ENCODE results near the gene DLL3.

The DLL3 gene

DNA sequence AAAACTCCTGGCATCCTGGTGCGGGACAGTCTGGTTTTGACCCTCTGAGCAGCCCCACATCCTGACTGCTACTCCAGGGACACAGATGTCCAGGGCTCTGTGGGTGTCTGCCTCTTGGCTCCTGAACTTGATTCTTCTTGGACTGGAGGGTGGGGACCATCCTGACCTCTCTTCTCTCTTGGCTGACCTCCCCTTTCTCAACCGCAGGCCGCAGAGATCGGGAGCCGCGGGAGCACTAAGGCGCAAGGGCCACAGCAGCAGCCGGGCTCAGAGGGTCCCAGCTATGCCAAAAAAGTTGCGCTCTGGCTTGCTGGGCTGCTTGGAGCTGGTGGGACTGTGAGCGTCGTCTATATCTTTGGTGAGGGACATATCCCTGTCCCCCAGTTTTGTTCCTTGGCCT lies 17.1 kb upstream of the DLL3 start:
- peak overlapping the region; percentile 56 for H3K27ac ChIP-seq (ENCODE audit: poor library complexity, severe bottlenecking)

DNA sequence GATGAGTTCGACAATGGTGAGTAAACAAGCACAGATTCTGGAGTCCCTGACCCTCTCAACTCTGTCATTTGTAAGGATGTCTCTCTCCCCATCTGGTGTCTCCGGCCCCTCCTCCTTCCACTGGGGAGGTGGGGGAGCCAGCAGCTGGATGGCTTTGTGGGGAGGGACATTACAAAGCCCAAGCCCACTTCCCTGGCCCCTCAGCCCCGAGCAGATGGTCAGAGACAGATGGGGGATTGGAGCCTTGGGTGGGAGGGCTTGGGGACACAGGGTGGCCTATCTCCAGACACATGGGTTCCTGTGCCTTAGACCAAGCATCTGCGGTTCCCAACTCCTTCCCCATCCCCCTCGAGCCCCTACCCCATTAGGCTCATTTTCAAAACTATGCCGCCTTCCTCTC lies 15.6 kb upstream of the DLL3 start:
- DNase-seq (ENCODE audit: low spot score) = no peak

More for the DNA sequence above, 17.1 kb upstream of the DLL3 start:
- Histone ChIP-seq H3K27me3 (ENCODE audit: insufficient read depth, poor library complexity, severe bottlenecking) (no peaks in the 10 kb centered on the region), H3K4me1 (ENCODE audit: insufficient read depth, poor library complexity, severe bottlenecking) (no peaks in the 10 kb centered on the region), H3K4me3 (ENCODE audit: severe bottlenecking) (peak overlapping the region; percentile 76), H3K9me3 (ENCODE audit: severe bottlenecking) (no peaks in the 10 kb centered on the region), H3K36me3 (ENCODE audit: low read depth) (peaks cover 38% of the 10 kb centered on the region)
- DNase-seq (ENCODE audit: low spot score) = no peak
- TF ChIP-seq, protein P1, sequence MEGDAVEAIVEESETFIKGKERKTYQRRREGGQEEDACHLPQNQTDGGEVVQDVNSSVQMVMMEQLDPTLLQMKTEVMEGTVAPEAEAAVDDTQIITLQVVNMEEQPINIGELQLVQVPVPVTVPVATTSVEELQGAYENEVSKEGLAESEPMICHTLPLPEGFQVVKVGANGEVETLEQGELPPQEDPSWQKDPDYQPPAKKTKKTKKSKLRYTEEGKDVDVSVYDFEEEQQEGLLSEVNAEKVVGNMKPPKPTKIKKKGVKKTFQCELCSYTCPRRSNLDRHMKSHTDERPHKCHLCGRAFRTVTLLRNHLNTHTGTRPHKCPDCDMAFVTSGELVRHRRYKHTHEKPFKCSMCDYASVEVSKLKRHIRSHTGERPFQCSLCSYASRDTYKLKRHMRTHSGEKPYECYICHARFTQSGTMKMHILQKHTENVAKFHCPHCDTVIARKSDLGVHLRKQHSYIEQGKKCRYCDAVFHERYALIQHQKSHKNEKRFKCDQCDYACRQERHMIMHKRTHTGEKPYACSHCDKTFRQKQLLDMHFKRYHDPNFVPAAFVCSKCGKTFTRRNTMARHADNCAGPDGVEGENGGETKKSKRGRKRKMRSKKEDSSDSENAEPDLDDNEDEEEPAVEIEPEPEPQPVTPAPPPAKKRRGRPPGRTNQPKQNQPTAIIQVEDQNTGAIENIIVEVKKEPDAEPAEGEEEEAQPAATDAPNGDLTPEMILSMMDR (IDR thresholded peaks at IDR 0.05; ENCODE audit: poor library complexity, severe bottlenecking) = no peak
- ATAC-seq (ENCODE audit: low read depth) = no peak

DNA sequence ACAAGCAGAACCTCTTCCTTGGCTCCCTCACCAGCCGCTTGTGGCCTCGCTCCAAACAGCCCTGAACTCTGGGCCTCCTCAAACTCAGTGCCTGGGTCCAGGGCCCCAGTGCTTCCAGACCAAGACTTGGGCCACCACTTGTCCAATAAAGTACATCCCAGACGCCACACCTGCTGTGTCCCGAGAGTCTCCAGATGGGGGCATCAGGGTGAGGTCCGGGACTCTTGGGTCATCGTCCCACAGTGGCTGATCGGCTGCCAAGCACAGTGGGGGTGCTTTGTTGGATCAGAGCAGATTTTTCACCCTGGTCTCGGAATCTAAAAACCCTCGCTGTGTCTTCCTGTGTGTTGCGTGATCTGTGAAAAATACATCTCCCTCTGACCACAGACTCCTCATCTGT lies 9.0 kb upstream of the DLL3 start:
- no peak overlapping the region for H3K4me3 ChIP-seq (ENCODE audit: severe bottlenecking)
- no peak for DNase-seq (ENCODE audit: low spot score)
- no peaks in the 10 kb centered on the region for H3K27me3 ChIP-seq (ENCODE audit: insufficient read depth, poor library complexity, severe bottlenecking)
- H3K4me1 ChIP-seq (ENCODE audit: insufficient read depth, poor library complexity, severe bottlenecking) = no peaks in the 10 kb centered on the region
- H3K36me3 ChIP-seq (ENCODE audit: low read depth) = peaks cover 50% of the 10 kb centered on the region
- TF ChIP-seq, protein P1 (IDR thresholded peaks at IDR 0.05; ENCODE audit: poor library complexity, severe bottlenecking) = no peak
- ATAC-seq (ENCODE audit: low read depth) = no peak
- no peaks in the 10 kb centered on the region for H3K9me3 ChIP-seq (ENCODE audit: severe bottlenecking)
- H3K27ac ChIP-seq (ENCODE audit: poor library complexity, severe bottlenecking) = no peak overlapping the region

More for the DNA sequence above, 15.6 kb upstream of the DLL3 start:
- Histone ChIP-seq H3K27me3 (ENCODE audit: insufficient read depth, poor library complexity, severe bottlenecking) (no peaks in the 10 kb centered on the region), H3K27ac (ENCODE audit: poor library complexity, severe bottlenecking) (no peak overlapping the region), H3K4me3 (ENCODE audit: severe bottlenecking) (no peak overlapping the region), H3K4me1 (ENCODE audit: insufficient read depth, poor library complexity, severe bottlenecking) (no peaks in the 10 kb centered on the region), H3K9me3 (ENCODE audit: severe bottlenecking) (no peaks in the 10 kb centered on the region), H3K36me3 (ENCODE audit: low read depth) (peaks cover 44% of the 10 kb centered on the region)
- TF ChIP-seq, protein P1 (IDR thresholded peaks at IDR 0.05; ENCODE audit: poor library complexity, severe bottlenecking) = no peak
- no peak for ATAC-seq (ENCODE audit: low read depth)

GRCh38 chr19:39492225-39492624 lies 6.5 kb upstream of the DLL3 start:
- Histone ChIP-seq H3K4me3 (ENCODE audit: severe bottlenecking) (no peak overlapping the region), H3K36me3 (ENCODE audit: low read depth) (peaks cover 30% of the 10 kb centered on the region), H3K27me3 (ENCODE audit: insufficient read depth, poor library complexity, severe bottlenecking) (peaks cover 2% of the 10 kb centered on the region), H3K9me3 (ENCODE audit: severe bottlenecking) (no peaks in the 10 kb centered on the region), H3K27ac (ENCODE audit: poor library complexity, severe bottlenecking) (no peak overlapping the region), H3K4me1 (ENCODE audit: insufficient read depth, poor library complexity, severe bottlenecking) (no peaks in the 10 kb centered on the region)
- TF ChIP-seq, protein P1 (IDR thresholded peaks at IDR 0.05; ENCODE audit: poor library complexity, severe bottlenecking) = no peak
- DNase-seq (ENCODE audit: low spot score) (no peak), ATAC-seq (ENCODE audit: low read depth) (no peak)

DNA sequence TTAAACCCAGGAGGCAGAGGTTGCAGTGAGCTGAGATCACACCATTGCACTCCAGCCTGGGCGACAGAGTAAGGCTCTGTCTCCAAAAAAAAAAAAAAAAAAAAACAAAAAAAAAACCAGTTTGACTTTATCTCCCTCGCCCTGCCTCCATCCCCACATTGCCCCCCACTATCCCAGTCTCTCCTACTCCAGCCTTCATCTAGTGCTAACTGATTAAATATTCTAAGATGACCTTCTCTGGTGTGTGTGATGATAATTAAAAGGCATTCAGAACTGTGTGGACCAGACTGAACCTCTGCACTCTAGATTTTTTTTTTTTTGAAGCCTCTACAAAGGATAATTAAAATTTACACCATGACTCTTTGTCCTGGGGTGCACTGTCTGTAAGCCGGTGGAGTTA lies 6.0 kb upstream of the DLL3 start:
- Histone ChIP-seq H3K27ac (ENCODE audit: poor library complexity, severe bottlenecking) (no peak overlapping the region), H3K4me1 (ENCODE audit: insufficient read depth, poor library complexity, severe bottlenecking) (no peaks in the 10 kb centered on the region), H3K4me3 (ENCODE audit: severe bottlenecking) (no peak overlapping the region), H3K9me3 (ENCODE audit: severe bottlenecking) (no peaks in the 10 kb centered on the region), H3K36me3 (ENCODE audit: low read depth) (peaks cover 25% of the 10 kb centered on the region), H3K27me3 (ENCODE audit: insufficient read depth, poor library complexity, severe bottlenecking) (peaks cover 6% of the 10 kb centered on the region)
- no peak for ATAC-seq (ENCODE audit: low read depth)
- TF ChIP-seq, protein P1 (IDR thresholded peaks at IDR 0.05; ENCODE audit: poor library complexity, severe bottlenecking) = no peak
- no peak for DNase-seq (ENCODE audit: low spot score)

Measured in RWPE2 (cell line).